Metanephros (tissue), 2 donors: ENCODE data around the gene RPL13A. TPM values are rescaled to one million over a fixed set of nuclear protein-coding genes. Genes with fewer than 3 reads are reported as not detected.

Experiments used
- small RNA-seq: library from RNA; depleted of rRNA; stranded (forward); fragments of <200 nt; gene quantifications from one replicate; pipeline ENCODE3, GENCODE V24; 2014; ENCODE audit warnings: low replicate concordance
- total RNA-seq: library from RNA; depleted of rRNA; stranded (reverse); fragments of >200 nt; gene quantifications from one replicate; pipeline ENCODE4 v1.2.3, GENCODE V29; 2014

Gene RPL13A
- 2,667 TPM for total RNA-seq

GRCh38 chr19:49487277-49488045, at the start of gene RPL13A:
Gene RPL13A (plus strand): TSS chr19:49487608. CDS start chr19:49487630, 22 bp downstream.

DNA sequence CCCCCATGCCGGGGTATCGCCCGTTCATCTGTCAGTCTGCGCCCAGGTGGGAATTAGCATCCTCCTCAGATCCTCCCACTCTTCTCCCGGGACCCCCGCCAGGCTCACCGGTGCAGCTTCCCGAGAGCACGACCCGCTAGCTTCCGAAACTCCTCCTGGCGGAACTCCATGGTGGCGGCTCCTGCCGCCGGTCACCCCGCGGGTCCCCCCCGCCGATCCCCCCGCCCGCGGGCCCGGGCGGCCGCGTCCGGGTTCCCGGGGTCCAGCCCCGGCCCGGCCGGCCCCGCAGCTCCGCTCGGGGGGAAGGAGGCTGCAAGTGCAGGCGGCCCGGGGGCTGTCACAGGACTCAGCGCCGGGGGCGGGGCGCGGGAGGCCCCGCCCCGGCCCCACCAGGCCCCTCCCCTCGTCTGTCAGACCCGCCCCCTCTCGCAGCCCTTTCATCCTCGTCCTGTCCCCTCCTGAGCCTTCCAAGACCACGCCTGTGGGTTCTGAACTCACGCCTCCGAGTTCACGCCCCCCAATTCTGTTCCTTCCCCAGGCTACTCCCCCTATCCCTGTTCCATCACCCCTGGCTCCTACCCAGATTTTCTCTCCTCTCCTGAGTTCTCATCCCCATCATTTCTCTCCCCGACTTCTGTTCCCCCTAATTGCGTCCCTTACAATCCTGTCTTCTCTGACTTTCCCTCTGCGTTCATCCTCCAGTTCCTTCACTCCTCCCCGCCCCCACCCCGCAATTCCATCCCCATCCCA, 46.0 kb upstream of the RPL13A start, which contains the start of gene SLC17A7:
SLC17A7 (minus strand) TSS at position 318 of the 750 bp plus-strand sequence; CDS start at position 170, 148 bp downstream.

DNA sequence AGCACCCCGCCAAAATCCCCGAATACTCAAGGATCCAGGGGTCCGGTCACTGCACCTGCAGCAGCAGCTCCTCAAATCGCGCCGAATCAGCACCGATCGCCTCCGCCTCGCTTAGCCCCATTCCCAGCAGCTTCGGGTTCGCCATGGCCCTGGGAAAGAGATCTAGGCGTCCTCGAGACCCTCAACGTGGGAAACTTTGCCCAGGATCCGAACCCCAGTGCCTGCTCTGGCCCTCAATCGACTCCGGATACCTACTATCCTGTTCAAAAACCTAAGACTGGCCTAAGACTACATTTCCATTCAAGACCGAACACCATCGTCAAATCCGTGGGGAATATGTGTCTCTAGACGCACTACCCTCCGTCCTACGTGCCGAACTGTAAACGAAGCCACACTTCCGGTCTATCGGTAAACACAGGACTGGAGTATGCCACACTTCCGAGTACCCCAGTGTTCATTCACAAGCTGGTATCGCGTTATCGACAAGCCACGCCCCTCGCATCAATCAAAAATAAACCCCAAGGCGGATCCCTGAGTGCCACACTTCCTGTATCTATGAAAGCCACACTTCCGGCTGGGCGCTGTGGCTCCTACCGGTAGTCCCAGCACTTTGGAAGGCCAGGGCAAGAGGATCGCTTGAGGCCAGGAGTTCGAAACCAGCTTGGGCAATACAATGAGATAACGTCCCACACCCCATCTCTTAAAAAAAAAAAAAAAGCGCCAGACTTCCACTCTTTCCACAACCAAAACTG, 35.8 kb upstream of the RPL13A start, which contains the start of gene PIH1D1:
PIH1D1 (minus strand) TSS at position 385 of the 752 bp plus-strand sequence; CDS start at position 145, 240 bp downstream.

DNA sequence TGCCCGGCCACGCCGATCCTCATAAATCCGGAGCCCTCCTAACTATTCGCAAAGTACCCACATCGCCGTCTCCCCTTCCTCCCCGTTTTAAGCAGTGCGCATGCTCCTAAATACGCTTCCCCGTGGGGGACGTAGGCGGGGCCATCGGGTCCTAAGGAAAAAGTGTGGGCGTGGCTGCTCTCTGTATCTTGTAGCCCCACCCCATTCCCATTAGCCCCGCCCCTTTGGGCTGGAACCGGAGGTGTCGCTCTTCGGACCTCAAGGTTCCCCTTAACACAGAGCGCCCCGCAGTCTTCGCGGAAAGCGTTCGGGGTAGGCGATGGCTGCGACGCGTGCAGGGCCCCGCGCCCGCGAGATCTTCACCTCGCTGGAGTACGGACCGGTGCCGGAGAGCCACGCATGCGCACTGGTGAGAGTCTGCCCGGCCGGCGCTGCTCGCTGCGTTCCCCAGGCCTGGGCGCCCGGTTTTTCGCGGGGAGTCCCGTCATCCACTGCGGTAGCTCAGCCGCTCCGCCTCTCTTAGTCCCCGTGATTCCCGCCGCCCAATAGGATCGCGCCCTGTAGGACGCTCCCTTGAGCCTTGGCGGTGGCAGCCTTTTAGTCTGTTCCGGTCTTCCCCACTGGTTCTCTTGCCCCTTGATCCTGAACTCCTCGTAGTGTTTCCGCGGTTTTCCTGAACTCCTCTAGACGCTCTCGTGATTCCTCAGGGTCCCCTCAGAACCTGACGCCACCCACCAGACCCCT, 34.2 kb upstream of the RPL13A start, which contains the start of gene ALDH16A1:
ALDH16A1 (plus strand) TSS at position 213 of the 744 bp plus-strand sequence; CDS start at position 320, 107 bp downstream.

GRCh38 chr19:49473868-49474541, 13.4 kb upstream of the RPL13A start, which contains the start of gene FLT3LG:
Gene FLT3LG (plus strand): TSS chr19:49474215. CDS start chr19:49474640, 425 bp downstream.

Small RNA genes lying within 50 kb of the gene (small RNA-seq; reads per million reads assigned to genes)
- not detected for gene COX6CP7
- gene MIR150: 5.1 reads per million, percentile 93 among the genes with 10 or more reads in this experiment
- not detected for gene SNORD32A
- not detected for gene SNORD33
- gene SNORD34: not detected
- gene SNORD35A: not detected
- gene SNORD35B: not detected

Other genes starting within 250 kb of the RPL13A start
- 3.2 TPM for gene SLC6A16, start 162.4 kb upstream of the RPL13A start, total RNA-seq
- 16.5 TPM for gene CD37, start 152.2 kb upstream of the RPL13A start, total RNA-seq
- gene TEAD2, start 125.2 kb upstream of the RPL13A start, total RNA-seq: 49.9 TPM
- 1.5 TPM for gene DKKL1, start 123.7 kb upstream of the RPL13A start, total RNA-seq
- gene KASH5, start 99.4 kb upstream of the RPL13A start, total RNA-seq: not detected
- not detected for gene PTH2, start 64.2 kb upstream of the RPL13A start, total RNA-seq
- gene GFY, start 62.2 kb upstream of the RPL13A start, total RNA-seq: not detected
- 2.8 TPM for gene SLC17A7, start 46.1 kb upstream of the RPL13A start, total RNA-seq
- 76.4 TPM for gene PIH1D1, start 35.8 kb upstream of the RPL13A start, total RNA-seq
- gene ALDH16A1, start 34.4 kb upstream of the RPL13A start, total RNA-seq: 43.6 TPM
- 3.1 TPM for gene FLT3LG, start 13.4 kb upstream of the RPL13A start, total RNA-seq
- gene RPS11, start 8.8 kb downstream of the RPL13A start, total RNA-seq: 2,754 TPM
- 205 TPM for gene FCGRT, start 25.1 kb downstream of the RPL13A start, total RNA-seq
- 33.7 TPM for gene RCN3, start 40.4 kb downstream of the RPL13A start, total RNA-seq
- 81.5 TPM for gene NOSIP, start 92.9 kb downstream of the RPL13A start, total RNA-seq
- 5.0 TPM for gene PRRG2, start 93.7 kb downstream of the RPL13A start, total RNA-seq
- gene PRR12, start 103.6 kb downstream of the RPL13A start, total RNA-seq: 17.0 TPM
- 14.7 TPM for gene RRAS, start 152.5 kb downstream of the RPL13A start, total RNA-seq
- 30.1 TPM for gene SCAF1, start 154.6 kb downstream of the RPL13A start, total RNA-seq
- 52.4 TPM for gene IRF3, start 178.2 kb downstream of the RPL13A start, total RNA-seq
- 13.0 TPM for gene BCL2L12, start 178.3 kb downstream of the RPL13A start, total RNA-seq
- gene PRMT1, start 189.7 kb downstream of the RPL13A start, total RNA-seq: 246 TPM
- gene ADM5, start 202.0 kb downstream of the RPL13A start, total RNA-seq: 0.76 TPM
- 10.9 TPM for gene CPT1C, start 203.5 kb downstream of the RPL13A start, total RNA-seq